ENCODE data around the gene SLCO3A1.
A peak's percentile ranks its signal among the peaks of the same experiment; 100 is the strongest.

SLCO3A1 gene

DNA sequence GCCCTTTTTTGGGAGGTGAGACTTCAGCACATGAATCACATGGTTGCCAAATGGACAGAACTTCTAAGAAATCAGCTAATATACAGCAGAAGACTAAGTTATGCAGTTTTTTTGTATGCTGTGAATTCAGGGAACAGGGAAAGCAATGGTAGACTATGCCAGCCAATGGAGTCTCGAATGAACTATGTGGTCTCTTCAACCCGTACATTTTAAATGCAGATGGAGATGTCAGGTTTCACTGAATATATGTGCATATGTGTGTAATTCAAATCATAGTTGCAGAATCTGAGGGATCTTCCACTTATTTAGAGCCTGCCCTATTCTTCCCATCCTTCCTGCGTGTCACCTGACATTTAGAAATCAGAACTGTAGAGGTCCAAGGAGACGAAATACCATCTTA is 187.9 kb downstream of the SLCO3A1 start:
- DNase-seq (ENCODE audit: low spot score), result no peak
- no peak overlapping the region for H3K27ac ChIP-seq
- POLR2A ChIA-PET (ENCODE audit: low non-redundant PET), result no interaction called here
- CTCF ChIA-PET, result no interaction called here
- TF ChIP-seq CTCF (conservative IDR thresholded peaks at IDR 0.05; ENCODE audit: low read depth), result no peak

DNA sequence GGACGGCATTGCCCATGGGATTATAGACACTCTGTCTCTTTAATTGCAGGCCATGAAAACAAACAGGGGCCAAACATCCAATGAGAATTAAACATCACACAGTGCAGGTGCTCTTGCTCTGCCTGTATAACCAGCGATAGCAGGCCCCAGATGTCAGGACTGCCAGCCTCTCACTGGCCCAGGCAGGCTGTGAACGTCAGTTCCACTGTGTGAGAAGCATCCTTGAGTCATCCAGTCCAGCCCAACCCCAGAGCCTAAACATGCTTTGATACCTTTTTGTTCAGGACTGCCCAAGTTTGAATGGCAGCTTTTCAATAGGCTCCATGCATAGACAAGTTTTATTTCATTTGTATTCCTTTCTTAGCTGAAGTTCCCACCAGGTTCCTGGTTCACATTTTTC is 189.8 kb downstream of the SLCO3A1 start:
- POLR2A ChIA-PET (ENCODE audit: low non-redundant PET), result no interaction called here
- no peak for TF ChIP-seq CTCF (conservative IDR thresholded peaks at IDR 0.05; ENCODE audit: low read depth)
- DNase-seq (ENCODE audit: low spot score), result peak; percentile 20
- H3K27ac ChIP-seq, result no peak overlapping the region
- CTCF ChIA-PET, result interaction anchor here (0.6 kb wide), 1 partner anchor 38 kb away, joined by 4 read pairs; no protein-coding TSS in a partner anchor

GRCh38 chr15:92044203-92044909 is 190.8 kb downstream of the SLCO3A1 start:
- no peak for DNase-seq (ENCODE audit: low spot score)
- no peak for TF ChIP-seq CTCF (conservative IDR thresholded peaks at IDR 0.05; ENCODE audit: low read depth)
- ChIA-PET POLR2A (ENCODE audit: low non-redundant PET) (no interaction called here), CTCF (no interaction called here)
- no peak overlapping the region for H3K27ac ChIP-seq

- no peak overlapping the region for H3K27ac ChIP-seq
- POLR2A ChIA-PET (ENCODE audit: low non-redundant PET), result no interaction called here
- CTCF ChIA-PET, result no interaction called here
- no peak for DNase-seq (ENCODE audit: low spot score)
- TF ChIP-seq CTCF (conservative IDR thresholded peaks at IDR 0.05; ENCODE audit: low read depth), result no peak
These were observed 194.4 kb downstream of the SLCO3A1 start for GRCh38 chr15:92047900-92048299.

DNA sequence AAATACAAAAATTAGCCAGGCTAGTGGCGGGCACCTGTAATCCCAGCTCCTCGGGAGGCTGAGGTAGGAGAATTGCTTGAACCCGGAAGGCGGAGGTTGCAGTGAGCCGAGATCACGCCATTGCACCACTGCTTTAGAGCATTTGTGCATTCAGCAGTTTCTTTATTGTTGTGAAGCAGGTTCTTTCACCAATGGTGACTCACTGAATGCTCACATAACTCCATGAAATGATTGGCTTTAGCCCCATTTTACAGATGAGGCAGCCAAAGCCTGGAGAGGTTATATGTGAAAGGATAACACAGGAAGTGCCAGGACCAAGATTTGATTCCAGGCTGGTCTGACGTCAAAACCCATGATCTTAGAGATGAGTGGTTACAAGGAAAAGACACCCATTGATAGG is 195.2 kb downstream of the SLCO3A1 start:
- CTCF ChIA-PET, result no interaction called here
- DNase-seq (ENCODE audit: low spot score), result no peak
- TF ChIP-seq CTCF (conservative IDR thresholded peaks at IDR 0.05; ENCODE audit: low read depth), result no peak
- POLR2A ChIA-PET (ENCODE audit: low non-redundant PET), result no interaction called here
- no peak overlapping the region for H3K27ac ChIP-seq

- DNase-seq (ENCODE audit: low spot score), result no peak
- CTCF ChIA-PET, result no interaction called here
- POLR2A ChIA-PET (ENCODE audit: low non-redundant PET), result no interaction called here
- H3K27ac ChIP-seq, result no peak overlapping the region
- TF ChIP-seq CTCF (conservative IDR thresholded peaks at IDR 0.05; ENCODE audit: low read depth), result no peak
These were observed 195.9 kb downstream of the SLCO3A1 start for GRCh38 chr15:92049290-92049989.
